Naive thymus-derived CD4-positive, alpha-beta T cell (primary cell): ENCODE data around the gene ENDOU. TPM values are rescaled to one million over a fixed set of nuclear protein-coding genes. Genes with fewer than 3 reads are reported as not detected.

ENCODE experiments used
- ATAC-seq: fragments of 150-1000 bp; cut with Tn5 transposase; 2 replicates; pipeline ENCODE4 v1.10.0; 2021; ENCODE audit warnings: mild to moderate bottlenecking, moderate library complexity
- CTCF ChIA-PET: fragments of 350-600 bp; sonication (Branson Sonifier 250); formaldehyde crosslinking; loops from one replicate; lab custom pipeline; 2021; ENCODE audit warnings: antibody characterized with exemption; lab: Charles Lee
- POLR2A ChIA-PET: fragments of 350-600 bp; sonication (Branson Sonifier 250); formaldehyde crosslinking; loops from one replicate; lab custom pipeline; 2021; ENCODE audit warnings: antibody characterized with exemption, inconsistent platforms; lab: Charles Lee
- DNase-seq, 9 donors: peaks; one replicate each; pipeline versions ENCODE4 v3.0.0 to v3.0.0-alpha.2; 2020 to 2022; ENCODE audit warnings: mixed read lengths in 1 of 9
- H3K27ac ChIP-seq: one replicate; pipeline ENCODE4 v1.7.0; 2013; ENCODE audit warnings: mild to moderate bottlenecking, low read depth, low read length, moderate library complexity
- H3K27me3 ChIP-seq, 2 donors: one replicate each; pipeline ENCODE4 v1.7.0; 2013; ENCODE audit warnings: low read length in 2 of 2, mild to moderate bottlenecking in 2 of 2, moderate library complexity in 2 of 2; ENCODE audit not compliant: control insufficient read depth in 2 of 2, insufficient read depth in 2 of 2
- H3K36me3 ChIP-seq, 3 experiments: 1 replicate in 2 of 3; 2 replicates in 1 of 3; pipeline ENCODE4 v1.7.0; 2013; ENCODE audit warnings: low read length in 3 of 3, mild to moderate bottlenecking in 3 of 3, moderate library complexity in 1 of 3; ENCODE audit not compliant: insufficient read depth in 3 of 3, control insufficient read depth in 2 of 3
- H3K4me1 ChIP-seq, 2 donors: one replicate each; pipeline ENCODE4 v1.7.0; 2013; ENCODE audit warnings: low read length in 2 of 2, mild to moderate bottlenecking in 2 of 2, moderate library complexity in 1 of 2; ENCODE audit not compliant: control insufficient read depth in 2 of 2, insufficient read depth in 2 of 2
- H3K4me3 ChIP-seq: 2 replicates; pipeline ENCODE4 v1.7.0; 2013; ENCODE audit warnings: mild to moderate bottlenecking, low read length
- H3K9me3 ChIP-seq, 3 experiments: 1 replicate in 2 of 3; 2 replicates in 1 of 3; pipeline ENCODE4 v1.7.0; 2013; ENCODE audit warnings: low read length in 3 of 3; ENCODE audit not compliant: control insufficient read depth in 2 of 3
- H3K27ac Mint-ChIP-seq, 9 donors: one replicate each; pipeline ENCODE4 v1.8.0; 2020 to 2022; ENCODE audit warnings: mixed read lengths in 9 of 9, mild to moderate bottlenecking in 8 of 9, moderate library complexity in 5 of 9, inconsistent platforms in 2 of 9
- H3K27me3 Mint-ChIP-seq, 5 donors: one replicate each; pipeline ENCODE4 v1.8.0; 2021 to 2022; ENCODE audit warnings: mixed read lengths in 5 of 5, mild to moderate bottlenecking in 1 of 5
- H3K36me3 Mint-ChIP-seq, 5 donors: one replicate each; pipeline ENCODE4 v1.8.0; 2020 to 2022; ENCODE audit warnings: mixed read lengths in 5 of 5, mild to moderate bottlenecking in 3 of 5, inconsistent platforms in 1 of 5
- H3K4me1 Mint-ChIP-seq, 7 donors: one replicate each; pipeline ENCODE4 v1.8.0; 2020 to 2022; ENCODE audit warnings: mixed read lengths in 7 of 7, mild to moderate bottlenecking in 3 of 7, inconsistent platforms in 1 of 7
- H3K4me3 Mint-ChIP-seq, 10 donors: one replicate each; pipeline ENCODE4 v1.8.0; 2020 to 2022; ENCODE audit warnings: mild to moderate bottlenecking in 10 of 10, mixed read lengths in 10 of 10, moderate library complexity in 6 of 10, inconsistent platforms in 2 of 10
- H3K9me3 Mint-ChIP-seq, 11 donors: one replicate each; pipeline ENCODE4 v1.8.0; 2020 to 2022; ENCODE audit warnings: mixed read lengths in 11 of 11, mild to moderate bottlenecking in 4 of 11, inconsistent platforms in 1 of 11, moderate library complexity in 1 of 11
- intact Hi-C, 2 donors: fragments of 100-400 bp; cut with micrococcal nuclease; formaldehyde crosslinking; loops; one replicate each; pipeline ENCODE4 v1.15.1; 2023
- polyA plus RNA-seq, 2 donors: library from polyadenylated mRNA; unstranded; fragments of 300-500 nt; fragmentation: Illumina TruSeq; gene quantifications; one replicate each; pipeline ENCODE4 v1.2.3, GENCODE V29; 2021
- total RNA-seq, 6 experiments: library from RNA in 5 of 6; stranded (reverse) in 5 of 6; gene quantifications; 1 replicate in 5 of 6; 2 replicates in 1 of 6; pipeline ENCODE4 v1.2.3 and lab custom pipeline; 2021 to 2026

Gene ENDOU
- total and polyA plus RNA-seq, 7 experiments from 2014 or later, result not detected

DNA sequence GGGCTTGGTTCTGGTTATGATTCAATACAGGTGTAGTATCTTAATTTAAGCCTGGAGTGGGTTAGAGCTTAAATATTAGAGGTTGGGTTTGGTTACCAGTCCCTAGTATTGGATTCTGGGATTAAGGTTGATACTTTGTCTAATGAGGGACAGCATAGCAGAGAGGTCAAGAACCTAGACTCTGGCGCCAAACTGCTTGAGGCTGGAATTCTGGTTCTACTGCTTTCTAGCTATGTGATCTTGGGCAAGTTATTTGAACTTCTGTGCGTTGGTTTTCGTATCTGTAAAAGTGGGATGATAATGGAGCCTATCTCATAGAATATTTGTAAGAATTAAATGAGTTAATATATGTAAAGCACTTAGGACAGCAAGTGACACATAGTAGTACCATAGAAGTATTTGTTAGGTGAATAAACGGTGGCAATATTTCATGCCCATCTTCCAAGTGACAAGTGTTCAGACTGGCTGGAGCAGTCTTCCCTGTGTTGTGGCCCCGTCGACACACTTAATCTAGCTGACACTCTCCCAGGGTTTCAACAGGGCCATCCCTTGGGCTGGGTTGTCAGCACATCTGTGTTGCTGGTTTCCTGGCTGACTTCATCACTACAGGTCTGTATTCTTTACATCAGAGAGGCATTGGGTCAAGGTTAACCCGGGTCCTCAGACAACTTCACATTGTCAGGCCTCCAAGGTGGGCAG lies 3.0 kb downstream of the ENDOU start:
- POLR2A ChIA-PET, result interaction anchor here (0.6 kb wide), 1 partner anchor 96 kb away, joined by 4 read pairs; no protein-coding TSS in a partner anchor

DNA sequence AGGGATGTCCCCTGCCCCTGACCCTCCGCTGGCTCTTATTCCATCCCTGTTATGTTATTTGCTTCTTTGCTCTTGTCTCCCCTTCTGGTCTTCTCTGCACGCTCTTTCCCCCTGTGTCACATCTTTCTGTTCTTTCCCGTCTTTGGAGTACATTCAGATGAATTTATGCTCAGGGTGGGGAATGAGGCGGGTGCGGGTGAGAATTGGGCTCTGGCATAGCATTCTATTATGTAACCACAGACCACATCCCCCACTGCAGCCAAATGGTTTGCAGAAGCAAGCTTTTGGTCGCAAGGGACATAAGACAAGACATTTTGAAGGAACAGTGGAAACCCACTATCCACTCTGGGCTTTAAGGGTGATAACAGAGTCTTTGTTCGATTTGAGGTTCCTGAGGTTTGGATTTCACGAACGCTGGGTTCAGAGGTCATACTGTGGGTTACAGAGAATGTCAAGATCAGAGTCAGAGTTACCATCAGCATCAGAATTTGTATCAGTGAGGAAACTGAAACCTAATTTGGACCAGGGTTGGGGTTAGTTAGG lies 3.8 kb downstream of the ENDOU start:
- Histone ChIP-seq H3K27me3 (no peaks in the 10 kb centered on the region), H3K4me3 (no peak overlapping the region), H3K36me3 (no peaks in the 10 kb centered on the region), H3K9me3 (no peaks in the 10 kb centered on the region), H3K4me1 (peaks cover 15 to 17% of the 10 kb centered on the region in 2 donors), H3K27ac (no peak overlapping the region)
- H3K4me1 Mint-ChIP-seq, result peaks cover 24 to 39% (median 32%) of the 10 kb centered on the region in 7 donors
- H3K27ac Mint-ChIP-seq, result peak overlapping the region in 4 of 9 donors; percentile 14 to 38 (median 20)
- no peaks in the 10 kb centered on the region for H3K9me3 Mint-ChIP-seq
- peaks cover 0 to 25% (median 0%) of the 10 kb centered on the region in 5 donors for H3K36me3 Mint-ChIP-seq
- peak overlapping the region in 1 of 10 donors; percentile 2 for H3K4me3 Mint-ChIP-seq
- ATAC-seq (no peak), DNase-seq (no peak)
- H3K27me3 Mint-ChIP-seq, result no peaks in the 10 kb centered on the region
- intact Hi-C loops, result no loop called here
- CTCF ChIA-PET, result interaction anchor here (2.4 to 3.9 kb wide), 2 partner anchors 20 to 22 kb away, joined by 12 to 13 read pairs; no protein-coding TSS in a partner anchor
- POLR2A ChIA-PET, result interaction anchor here (0.6 kb wide), 1 partner anchor 97 kb away, joined by 4 read pairs; no protein-coding TSS in a partner anchor

More for the DNA sequence above, 3.0 kb downstream of the ENDOU start:
- no peaks in the 10 kb centered on the region for H3K9me3 Mint-ChIP-seq
- Histone ChIP-seq H3K27me3 (no peaks in the 10 kb centered on the region), H3K4me1 (peaks cover 9 to 15% of the 10 kb centered on the region in 2 donors), H3K9me3 (no peaks in the 10 kb centered on the region), H3K36me3 (no peaks in the 10 kb centered on the region), H3K27ac (no peak overlapping the region), H3K4me3 (no peak overlapping the region)
- no peak overlapping the region for H3K4me3 Mint-ChIP-seq
- H3K27me3 Mint-ChIP-seq, result no peaks in the 10 kb centered on the region
- ATAC-seq, result no peak
- peaks cover 20 to 33% (median 24%) of the 10 kb centered on the region in 7 donors for H3K4me1 Mint-ChIP-seq
- H3K36me3 Mint-ChIP-seq, result peaks cover 0 to 25% (median 0%) of the 10 kb centered on the region in 5 donors
- intact Hi-C loops, result no loop called here
- CTCF ChIA-PET, result interaction anchor here (2.4 to 3.9 kb wide), 2 partner anchors 19 to 21 kb away, joined by 12 to 13 read pairs; no protein-coding TSS in a partner anchor
- no peak for DNase-seq
- peak overlapping the region in 2 of 9 donors; percentile 19 to 38 for H3K27ac Mint-ChIP-seq

DNA sequence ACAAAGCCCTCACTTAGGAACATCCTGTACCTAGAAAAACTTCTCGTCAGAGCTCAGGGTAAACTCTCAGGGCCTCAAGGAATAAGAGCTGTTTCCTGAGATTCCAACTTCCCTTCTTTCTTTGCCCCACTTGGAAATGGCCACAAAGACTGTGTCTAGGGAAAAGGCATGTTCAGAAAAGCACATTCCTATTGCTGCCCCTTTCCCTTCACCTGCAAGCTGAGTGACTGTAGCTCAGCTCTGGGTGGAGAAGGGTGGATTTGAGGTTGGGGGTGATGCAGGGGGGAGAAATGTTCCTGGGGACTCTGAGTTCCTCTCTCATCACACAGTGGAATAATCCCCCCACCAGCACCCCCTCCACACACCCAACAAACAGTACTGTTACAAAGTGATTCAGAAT lies 6.8 kb downstream of the ENDOU start:
- Histone ChIP-seq H3K27me3 (no peaks in the 10 kb centered on the region), H3K4me3 (no peak overlapping the region), H3K4me1 (peaks cover 15 to 25% of the 10 kb centered on the region in 2 donors), H3K27ac (no peak overlapping the region), H3K36me3 (no peaks in the 10 kb centered on the region), H3K9me3 (no peaks in the 10 kb centered on the region)
- ATAC-seq, result no peak
- H3K4me3 Mint-ChIP-seq, result no peak overlapping the region
- CTCF ChIA-PET, result interaction anchor here (0.8 to 7.0 kb wide), 11 partner anchors 13 to 231 kb away, joined by 3 to 56 read pairs (median 4); partner anchors contain the start of gene SLC48A1
- H3K36me3 Mint-ChIP-seq, result peaks cover 0 to 19% (median 0%) of the 10 kb centered on the region in 5 donors
- POLR2A ChIA-PET, result interaction anchor here (0.6 to 1.3 kb wide), 2 partner anchors 12 to 27 kb away, joined by 3 read pairs; no protein-coding TSS in a partner anchor
- H3K9me3 Mint-ChIP-seq, result no peaks in the 10 kb centered on the region
- H3K27me3 Mint-ChIP-seq, result no peaks in the 10 kb centered on the region
- H3K4me1 Mint-ChIP-seq, result peaks cover 27 to 46% (median 41%) of the 10 kb centered on the region in 7 donors
- intact Hi-C loops, result loop anchor here in 1 of 2 donors (5.0 to 10.0 kb wide), 2 partner anchors 244 to 386 kb away; partner anchors contain the start of genes SENP1 and TMEM106C
- peak in 1 of 9 donors; percentile 4 for DNase-seq
- H3K27ac Mint-ChIP-seq, result peak overlapping the region; percentile 76 to 95 (median 93)

DNA sequence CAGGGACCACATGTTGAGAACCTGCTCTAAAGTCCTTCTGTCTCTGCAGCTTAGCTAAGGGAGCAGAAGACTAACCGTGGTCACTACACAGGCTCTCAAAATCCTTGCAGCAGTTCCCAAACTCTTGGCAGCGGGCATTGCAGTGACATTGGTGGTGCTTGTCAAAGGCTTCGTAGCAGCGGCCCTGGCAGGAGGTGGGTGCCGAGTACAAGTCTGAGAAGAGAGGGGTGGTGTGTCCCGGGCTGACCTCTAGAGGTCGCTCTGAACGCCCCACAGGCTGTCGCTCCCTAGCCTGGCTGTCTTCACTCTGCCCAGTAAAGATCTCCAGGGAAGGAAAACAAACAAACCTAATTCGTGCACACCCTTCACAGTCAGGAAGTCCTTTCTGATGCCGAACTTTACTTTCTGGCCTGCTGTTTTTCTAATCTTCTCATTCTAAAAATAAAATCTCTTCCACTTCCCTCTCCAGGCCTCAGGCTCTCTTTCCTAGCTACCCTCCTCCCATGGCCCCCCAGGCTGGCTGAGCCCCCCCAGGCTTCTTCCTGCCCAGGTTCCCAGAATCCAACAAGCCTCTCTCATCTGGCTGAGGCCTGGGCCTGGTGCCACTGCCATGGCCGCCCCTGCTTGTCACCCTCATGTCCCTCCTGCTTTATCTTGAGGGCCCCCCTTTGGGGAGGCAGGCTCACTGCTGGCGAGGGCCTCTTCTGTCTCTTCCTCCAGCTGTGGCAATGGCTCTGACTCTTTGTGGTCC lies 7.7 kb downstream of the ENDOU start:
- peak overlapping the region; percentile 60 for H3K27ac ChIP-seq
- POLR2A ChIA-PET, result interaction anchor here (0.6 to 1.3 kb wide), 3 partner anchors 11 to 450 kb away, joined by 3 read pairs; no protein-coding TSS in a partner anchor
- ATAC-seq, result peak; percentile 89
- H3K27ac Mint-ChIP-seq, result peak overlapping the region; percentile 76 to 95 (median 93)
- H3K9me3 ChIP-seq, result no peaks in the 10 kb centered on the region
- H3K4me3 Mint-ChIP-seq, result peak overlapping the region in 9 of 10 donors; percentile 9 to 60 (median 55)
- no peak overlapping the region for H3K4me3 ChIP-seq
- no peaks in the 10 kb centered on the region for H3K36me3 ChIP-seq
- intact Hi-C loops, result loop anchor here in 1 of 2 donors (5.0 to 10.0 kb wide), 2 partner anchors 245 to 387 kb away; partner anchors contain the start of genes SENP1 and TMEM106C
- peaks cover 26 to 46% (median 41%) of the 10 kb centered on the region in 7 donors for H3K4me1 Mint-ChIP-seq
- no peaks in the 10 kb centered on the region for H3K9me3 Mint-ChIP-seq
- no peaks in the 10 kb centered on the region for H3K27me3 Mint-ChIP-seq
- CTCF ChIA-PET, result interaction anchor here (0.7 to 7.0 kb wide), 15 partner anchors 14 to 232 kb away, joined by 3 to 56 read pairs (median 4); partner anchors contain the start of gene SLC48A1
- no peaks in the 10 kb centered on the region for H3K27me3 ChIP-seq
- H3K36me3 Mint-ChIP-seq, result peaks cover 0 to 18% (median 0%) of the 10 kb centered on the region in 5 donors
- peaks cover 15 to 25% of the 10 kb centered on the region in 2 donors for H3K4me1 ChIP-seq
- DNase-seq, result peak; percentile 34 to 83 (median 71)

DNA sequence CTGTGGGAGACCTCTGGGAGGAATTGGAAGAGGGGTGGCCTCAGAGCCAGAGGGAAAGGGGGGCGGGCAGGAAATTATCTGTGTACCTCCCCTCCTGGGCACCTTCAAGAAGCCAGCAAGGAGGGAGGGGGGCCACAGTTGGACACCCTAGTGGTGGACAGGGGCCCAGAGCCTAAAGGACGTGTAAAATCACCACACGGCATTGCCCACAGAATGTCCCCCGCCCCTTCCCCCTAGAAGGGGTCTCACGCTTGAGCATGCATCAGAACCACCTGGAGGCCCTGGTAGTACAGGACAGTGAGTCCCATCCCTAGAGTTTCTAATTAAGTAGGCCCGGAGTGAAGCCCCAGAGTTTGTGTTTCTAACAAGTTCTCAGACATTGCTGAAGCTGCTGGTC lies 8.2 kb downstream of the ENDOU start:
- ChIA-PET POLR2A (interaction anchor here (0.6 to 1.3 kb wide), 2 partner anchors 10 to 24 kb away, joined by 3 read pairs; no protein-coding TSS in a partner anchor), CTCF (interaction anchor here (0.6 to 7.1 kb wide), 9 partner anchors 10 to 123 kb away, joined by 3 to 67 read pairs (median 5); partner anchors contain the start of gene SLC48A1)
- Mint-ChIP-seq H3K27ac (peak overlapping the region in 8 of 9 donors; percentile 26 to 95 (median 92)), H3K9me3 (no peaks in the 10 kb centered on the region), H3K4me1 (peaks cover 24 to 46% (median 39%) of the 10 kb centered on the region in 7 donors), H3K27me3 (no peaks in the 10 kb centered on the region), H3K36me3 (peaks cover 0 to 15% (median 0%) of the 10 kb centered on the region in 5 donors), H3K4me3 (peak overlapping the region in 1 of 10 donors; percentile 56)
- Histone ChIP-seq H3K4me1 (peaks cover 10 to 25% of the 10 kb centered on the region in 2 donors), H3K4me3 (no peak overlapping the region), H3K27me3 (no peaks in the 10 kb centered on the region), H3K9me3 (no peaks in the 10 kb centered on the region), H3K36me3 (no peaks in the 10 kb centered on the region), H3K27ac (no peak overlapping the region)
- DNase-seq, result no peak
- ATAC-seq, result no peak
- intact Hi-C loops, result loop anchor here in 1 of 2 donors (5.0 to 10.0 kb wide), 2 partner anchors 245 to 388 kb away; partner anchors contain the start of genes SENP1 and TMEM106C
